ENCODE data around the gene OPCML.

OPCML gene

DNA sequence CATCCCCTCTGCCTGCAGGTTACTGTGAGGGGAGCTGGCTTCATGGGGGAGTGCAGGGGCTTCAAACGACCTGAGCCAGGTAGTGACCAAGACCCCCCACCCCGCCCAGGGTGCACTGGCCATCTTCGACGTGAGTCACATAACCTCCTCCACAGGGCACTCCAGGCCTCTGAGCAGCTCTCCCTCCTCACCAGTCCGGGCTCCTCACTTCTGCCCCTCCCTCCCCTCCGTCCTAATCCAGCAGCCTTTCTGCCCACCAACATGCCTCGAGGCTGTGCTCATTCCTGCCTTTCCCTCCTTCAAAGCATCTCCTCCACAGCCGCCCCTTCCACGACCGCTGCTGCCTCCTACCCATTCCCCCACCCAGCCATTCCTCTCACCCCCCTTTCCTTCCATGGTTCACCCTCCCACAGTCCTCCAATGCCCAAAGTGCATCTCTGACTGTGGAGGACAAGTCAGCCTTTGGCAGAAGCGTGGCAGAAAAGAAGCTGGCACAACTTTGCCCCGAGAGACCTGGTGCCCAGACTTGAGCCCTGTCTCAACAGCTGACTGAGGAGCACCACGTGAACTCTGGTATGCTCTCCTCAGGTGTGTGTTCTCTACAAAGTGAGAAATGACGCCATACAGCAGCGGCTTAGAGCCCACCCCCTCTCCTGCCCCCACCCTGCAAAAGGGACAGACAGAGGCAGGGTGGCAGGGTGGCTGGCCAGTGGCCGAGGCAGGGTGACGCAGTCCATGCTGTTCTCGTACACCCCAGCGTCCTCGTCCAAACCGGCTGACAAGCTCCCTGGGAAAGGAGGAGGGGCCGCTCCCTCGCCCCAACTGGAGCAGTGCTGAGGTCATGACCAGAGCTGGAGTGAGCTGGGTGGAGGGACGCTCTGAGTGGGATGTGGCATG is 30.4 kb downstream of the OPCML start:
- no peak for DNase-seq
- TF ChIP-seq, protein P1, sequence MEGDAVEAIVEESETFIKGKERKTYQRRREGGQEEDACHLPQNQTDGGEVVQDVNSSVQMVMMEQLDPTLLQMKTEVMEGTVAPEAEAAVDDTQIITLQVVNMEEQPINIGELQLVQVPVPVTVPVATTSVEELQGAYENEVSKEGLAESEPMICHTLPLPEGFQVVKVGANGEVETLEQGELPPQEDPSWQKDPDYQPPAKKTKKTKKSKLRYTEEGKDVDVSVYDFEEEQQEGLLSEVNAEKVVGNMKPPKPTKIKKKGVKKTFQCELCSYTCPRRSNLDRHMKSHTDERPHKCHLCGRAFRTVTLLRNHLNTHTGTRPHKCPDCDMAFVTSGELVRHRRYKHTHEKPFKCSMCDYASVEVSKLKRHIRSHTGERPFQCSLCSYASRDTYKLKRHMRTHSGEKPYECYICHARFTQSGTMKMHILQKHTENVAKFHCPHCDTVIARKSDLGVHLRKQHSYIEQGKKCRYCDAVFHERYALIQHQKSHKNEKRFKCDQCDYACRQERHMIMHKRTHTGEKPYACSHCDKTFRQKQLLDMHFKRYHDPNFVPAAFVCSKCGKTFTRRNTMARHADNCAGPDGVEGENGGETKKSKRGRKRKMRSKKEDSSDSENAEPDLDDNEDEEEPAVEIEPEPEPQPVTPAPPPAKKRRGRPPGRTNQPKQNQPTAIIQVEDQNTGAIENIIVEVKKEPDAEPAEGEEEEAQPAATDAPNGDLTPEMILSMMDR (IDR thresholded peaks at IDR 0.05; ENCODE audit: low read depth, low read length): no peak
- H3K9me3 ChIP-seq (ENCODE audit: severe bottlenecking): no peaks in the 10 kb centered on the region

DNA sequence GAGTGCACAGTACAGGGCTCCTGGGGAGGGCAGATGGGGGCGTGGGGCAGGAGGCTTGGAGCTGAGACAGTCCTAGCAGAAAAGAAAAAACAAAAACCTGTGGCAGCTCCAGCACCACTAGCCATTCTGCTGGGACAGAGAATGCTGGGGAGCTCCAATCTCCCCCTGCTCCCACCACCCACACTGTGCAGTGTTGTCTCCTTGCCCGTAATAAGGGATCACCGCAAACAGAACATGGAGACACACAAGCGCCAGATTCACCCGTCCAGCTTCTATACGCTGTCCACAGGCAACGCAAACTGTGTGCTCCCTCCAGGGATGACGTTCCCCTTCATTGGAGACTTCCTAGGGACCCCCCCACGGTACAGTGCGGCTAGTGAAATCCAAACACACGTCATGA is 31.4 kb downstream of the OPCML start:
- H3K36me3 ChIP-seq: no peaks in the 10 kb centered on the region
- H3K4me3 ChIP-seq (ENCODE audit: low read depth, low read length): no peak overlapping the region
- peaks cover 6% of the 10 kb centered on the region for H3K27me3 ChIP-seq (ENCODE audit: insufficient read depth, low read depth, severe bottlenecking)
- no peak overlapping the region for H3K27ac ChIP-seq
- no peak for DNase-seq
- TF ChIP-seq, protein P1 (IDR thresholded peaks at IDR 0.05; ENCODE audit: low read depth, low read length): no peak
- H3K9me3 ChIP-seq (ENCODE audit: severe bottlenecking): no peaks in the 10 kb centered on the region

More for the DNA sequence above, 30.4 kb downstream of the OPCML start:
- H3K27me3 ChIP-seq (ENCODE audit: insufficient read depth, low read depth, severe bottlenecking): peaks cover 6% of the 10 kb centered on the region
- no peaks in the 10 kb centered on the region for H3K36me3 ChIP-seq
- H3K4me3 ChIP-seq (ENCODE audit: low read depth, low read length): no peak overlapping the region
- no peak overlapping the region for H3K27ac ChIP-seq

DNA sequence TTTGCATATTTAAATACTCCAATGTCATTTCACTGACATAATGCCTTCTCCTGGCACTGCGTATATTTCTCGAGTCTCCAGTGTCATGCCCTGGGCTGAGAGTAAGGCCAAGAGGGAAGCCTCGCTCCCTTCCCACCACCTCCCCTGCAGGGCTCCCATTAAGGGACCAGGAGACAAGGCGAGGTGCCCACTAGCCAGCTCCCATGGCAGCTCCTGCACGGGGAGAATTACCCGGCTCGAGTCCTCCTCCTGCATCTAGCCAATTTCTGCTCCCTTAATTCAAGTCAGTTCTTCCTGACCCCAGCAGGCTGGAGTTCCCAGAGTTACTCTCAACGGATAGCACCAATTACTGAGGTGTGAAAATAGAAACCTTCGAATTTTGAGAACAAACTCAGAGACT is 31.9 kb downstream of the OPCML start:
- H3K36me3 ChIP-seq: no peaks in the 10 kb centered on the region
- no peak overlapping the region for H3K4me3 ChIP-seq (ENCODE audit: low read depth, low read length)
- no peak for DNase-seq
- H3K9me3 ChIP-seq (ENCODE audit: severe bottlenecking): no peaks in the 10 kb centered on the region
- TF ChIP-seq, protein P1 (IDR thresholded peaks at IDR 0.05; ENCODE audit: low read depth, low read length): no peak
- H3K27me3 ChIP-seq (ENCODE audit: insufficient read depth, low read depth, severe bottlenecking): peaks cover 6% of the 10 kb centered on the region
- H3K27ac ChIP-seq: no peak overlapping the region

DNA sequence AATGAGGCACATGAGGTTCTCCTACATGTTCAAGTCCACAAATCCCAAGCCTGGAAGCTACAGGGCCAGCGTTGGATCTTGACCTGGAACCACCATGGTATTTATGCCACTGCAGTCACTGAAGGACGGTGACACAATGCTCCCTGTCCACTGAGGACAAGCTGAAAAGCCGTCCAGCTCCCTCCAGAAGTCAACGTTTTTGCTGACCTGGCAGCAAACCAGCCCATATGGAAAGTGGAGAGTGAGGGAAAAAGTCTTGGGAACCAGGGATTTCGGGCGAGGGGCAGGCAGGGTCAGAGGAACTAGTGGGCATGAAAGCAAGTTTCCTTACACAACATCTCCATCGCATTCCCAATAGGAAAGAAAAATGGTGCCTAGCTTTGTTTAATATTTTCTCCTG is 33.3 kb downstream of the OPCML start:
- peaks cover 6% of the 10 kb centered on the region for H3K27me3 ChIP-seq (ENCODE audit: insufficient read depth, low read depth, severe bottlenecking)
- H3K4me3 ChIP-seq (ENCODE audit: low read depth, low read length): no peak overlapping the region
- no peaks in the 10 kb centered on the region for H3K36me3 ChIP-seq
- TF ChIP-seq, protein P1 (IDR thresholded peaks at IDR 0.05; ENCODE audit: low read depth, low read length): no peak
- no peak for DNase-seq
- H3K9me3 ChIP-seq (ENCODE audit: severe bottlenecking): no peaks in the 10 kb centered on the region
- no peak overlapping the region for H3K27ac ChIP-seq

DNA sequence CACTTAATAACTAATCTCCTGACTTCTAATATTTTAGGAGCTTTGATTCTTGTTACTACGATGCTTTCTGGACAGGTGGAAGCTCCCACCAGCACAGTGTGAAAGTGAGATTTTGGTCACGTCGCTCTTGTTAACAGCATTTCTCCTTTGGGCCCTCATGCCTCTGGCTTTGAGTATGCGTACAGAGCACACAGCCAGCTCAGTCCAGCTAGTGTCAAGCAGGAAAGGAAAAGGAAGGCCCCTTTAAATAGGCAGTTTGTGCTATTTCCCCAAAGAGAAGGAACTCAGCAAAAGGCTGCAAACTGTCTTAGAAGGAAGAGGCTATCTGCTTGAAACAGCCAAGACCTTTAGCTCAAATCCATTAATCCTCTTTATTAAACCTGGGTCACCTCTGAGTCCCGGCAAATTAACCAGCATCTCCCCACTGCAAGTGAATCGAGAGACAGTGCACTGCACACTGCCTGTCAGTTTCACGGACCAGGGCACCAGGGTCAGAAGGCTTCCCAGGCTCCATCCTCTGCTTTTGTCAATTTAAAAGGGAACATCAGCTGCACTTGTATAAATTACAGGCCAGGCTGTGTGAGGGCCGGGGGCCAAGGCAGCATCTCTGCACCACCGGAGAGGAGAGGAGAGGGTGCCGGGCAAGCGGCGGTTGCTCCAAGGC is 34.7 kb downstream of the OPCML start:
- Histone ChIP-seq H3K27ac (no peak overlapping the region), H3K36me3 (no peaks in the 10 kb centered on the region), H3K27me3 (ENCODE audit: insufficient read depth, low read depth, severe bottlenecking) (no peaks in the 10 kb centered on the region), H3K9me3 (ENCODE audit: severe bottlenecking) (no peaks in the 10 kb centered on the region), H3K4me3 (ENCODE audit: low read depth, low read length) (no peak overlapping the region)
- no peak for DNase-seq
- TF ChIP-seq, protein P1 (IDR thresholded peaks at IDR 0.05; ENCODE audit: low read depth, low read length): no peak

Measured in WERI-Rb-1 (cell line).